Measurements from ENCODE around the gene DLG2.

The DLG2 gene

GRCh38 chr11:84828616-84829015 is 798.5 kb downstream of the DLG2 start:
- no peak for TF ChIP-seq ZBTB7A (IDR thresholded peaks at IDR 0.05; ENCODE audit: low read depth)

DNA sequence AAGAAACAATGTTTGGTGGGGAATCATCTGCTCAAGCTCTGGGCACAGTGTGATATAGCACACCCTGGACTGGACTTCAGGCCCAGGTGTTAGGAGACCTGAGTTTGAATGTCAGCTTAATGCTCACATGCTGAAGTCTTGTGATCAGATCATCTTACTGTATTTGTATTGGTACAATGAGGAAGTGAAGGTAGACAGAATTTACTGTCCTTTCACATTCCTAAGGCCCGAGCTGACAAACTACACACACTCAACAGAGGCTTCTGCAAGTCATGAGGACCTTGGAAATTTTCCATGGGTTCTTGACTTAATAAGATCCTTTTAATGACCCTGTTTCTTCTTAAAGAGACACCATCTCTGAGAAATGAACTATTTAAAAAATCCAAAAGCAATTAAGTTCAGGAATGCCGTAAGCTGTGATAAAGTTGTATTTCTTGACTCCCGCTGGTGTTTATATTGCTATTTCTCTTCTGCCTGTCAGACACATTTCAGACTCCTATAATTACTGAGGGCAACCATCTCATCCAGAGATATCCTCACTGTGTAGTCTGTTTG is 802.0 kb downstream of the DLG2 start:
- no peak for TF ChIP-seq TCF12 (IDR thresholded peaks at IDR 0.05; ENCODE audit: low read depth)
- no peak for TF ChIP-seq REST (IDR thresholded peaks at IDR 0.05; ENCODE audit: low read depth)
- TF ChIP-seq FOXM1 (IDR thresholded peaks at IDR 0.05; ENCODE audit: borderline replicate concordance, low read depth): no peak
- no peak for TF ChIP-seq USF1 (IDR thresholded peaks at IDR 0.05)

GRCh38 chr11:84824624-84825023 is 802.5 kb downstream of the DLG2 start:
- TF ChIP-seq CEBPB (IDR thresholded peaks at IDR 0.05): no peak
- no peak for TF ChIP-seq RAD21 (IDR thresholded peaks at IDR 0.05; ENCODE audit: low read depth)
- TF ChIP-seq TCF12 (IDR thresholded peaks at IDR 0.05; ENCODE audit: low read depth): no peak
- TF ChIP-seq USF1 (IDR thresholded peaks at IDR 0.05): no peak
- TF ChIP-seq NFIC (IDR thresholded peaks at IDR 0.05): no peak
- TF ChIP-seq REST (IDR thresholded peaks at IDR 0.05; ENCODE audit: low read depth): no peak
- no peak for TF ChIP-seq TAF1 (IDR thresholded peaks at IDR 0.05; ENCODE audit: low read depth)
- no peak for TF ChIP-seq TEAD4 (IDR thresholded peaks at IDR 0.05)
- no peak for TF ChIP-seq FOXM1 (IDR thresholded peaks at IDR 0.05; ENCODE audit: borderline replicate concordance, low read depth)
- TF ChIP-seq, protein P1, sequence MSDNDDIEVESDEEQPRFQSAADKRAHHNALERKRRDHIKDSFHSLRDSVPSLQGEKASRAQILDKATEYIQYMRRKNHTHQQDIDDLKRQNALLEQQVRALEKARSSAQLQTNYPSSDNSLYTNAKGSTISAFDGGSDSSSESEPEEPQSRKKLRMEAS (IDR thresholded peaks at IDR 0.05): no peak
- no peak for TF ChIP-seq EGR1 (IDR thresholded peaks at IDR 0.05)

DNA sequence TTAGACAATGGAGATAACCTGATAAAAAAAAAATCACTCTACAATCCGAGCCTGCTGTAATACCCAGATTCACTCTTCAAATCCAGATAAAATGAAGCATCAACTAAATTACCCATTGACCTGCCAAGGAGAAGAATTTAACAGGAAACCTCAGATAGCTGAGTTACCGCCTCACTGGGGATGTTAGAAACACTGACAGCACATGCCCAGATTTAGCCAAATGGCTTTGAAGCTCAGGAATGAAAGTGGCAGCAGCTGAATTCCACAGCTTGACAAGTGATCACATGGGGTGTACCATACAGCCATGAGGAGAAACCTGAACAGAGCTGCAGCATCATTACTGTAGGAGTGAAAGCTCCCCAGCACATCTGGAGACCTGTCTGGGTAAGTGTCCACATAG is 807.6 kb downstream of the DLG2 start:
- TF ChIP-seq EP300 (IDR thresholded peaks at IDR 0.05; ENCODE audit: borderline replicate concordance): no peak
- no peak for TF ChIP-seq EGR1 (IDR thresholded peaks at IDR 0.05)
- TF ChIP-seq CEBPB (IDR thresholded peaks at IDR 0.05): no peak
- no peak for TF ChIP-seq RAD21 (IDR thresholded peaks at IDR 0.05; ENCODE audit: low read depth)
- no peak for TF ChIP-seq TCF12 (IDR thresholded peaks at IDR 0.05; ENCODE audit: low read depth)
- TF ChIP-seq ZBTB7A (IDR thresholded peaks at IDR 0.05; ENCODE audit: low read depth): no peak
- no peak for TF ChIP-seq CREB1 (IDR thresholded peaks at IDR 0.05; ENCODE audit: low read depth)
- TF ChIP-seq TAF1 (IDR thresholded peaks at IDR 0.05; ENCODE audit: low read depth): no peak
- TF ChIP-seq FOXM1 (IDR thresholded peaks at IDR 0.05; ENCODE audit: borderline replicate concordance, low read depth): no peak

GRCh38 chr11:84819128-84819527 is 808.0 kb downstream of the DLG2 start:
- TF ChIP-seq TAF1 (IDR thresholded peaks at IDR 0.05; ENCODE audit: low read depth) (no peak), NFIC (IDR thresholded peaks at IDR 0.05) (no peak), RAD21 (IDR thresholded peaks at IDR 0.05; ENCODE audit: low read depth) (no peak), REST (IDR thresholded peaks at IDR 0.05; ENCODE audit: low read depth) (no peak), EGR1 (IDR thresholded peaks at IDR 0.05) (no peak), YY1 (IDR thresholded peaks at IDR 0.05; ENCODE audit: low read depth) (no peak), EP300 (IDR thresholded peaks at IDR 0.05; ENCODE audit: borderline replicate concordance) (no peak), CEBPB (IDR thresholded peaks at IDR 0.05) (no peak), ZBTB7A (IDR thresholded peaks at IDR 0.05; ENCODE audit: low read depth) (no peak), TCF12 (IDR thresholded peaks at IDR 0.05; ENCODE audit: low read depth) (no peak), TEAD4 (IDR thresholded peaks at IDR 0.05) (no peak)
